GM23338 (cell line): ENCODE measurements around the gene PID1. TPM values are rescaled to one million over a fixed set of nuclear protein-coding genes. Genes with fewer than 3 reads are reported as not detected.

Experiments
- ATAC-seq: fragments of 200-7000 bp; cut with Tn5 transposase; 3 replicates; pipeline ENCODE4 v1.9.1; 2020
- DNase-seq: peaks from one replicate; pipeline ENCODE4 v3.0.0-alpha.2; 2015; ENCODE audit warnings: low spot score
- H2AFZ ChIP-seq: fragments of 200-600 bp; sonication (generic); 2 replicates; pipeline ENCODE4 v1.8.0; 2016; ENCODE audit warnings: antibody characterized with exemption, mild to moderate bottlenecking, moderate library complexity
- H3F3A ChIP-seq: fragments of 200-600 bp; sonication (generic); replicated peaks from 2 replicates; pipeline ENCODE4 v1.8.0; 2017; ENCODE audit warnings: antibody characterized with exemption, mixed run types, low read depth
- H3K27ac ChIP-seq: fragments of 200-600 bp; sonication (generic); 2 replicates; pipeline ENCODE4 v1.6.1; 2016; ENCODE audit warnings: low read depth
- H3K27me3 ChIP-seq: fragments of 200-600 bp; sonication (generic); 2 replicates; pipeline ENCODE4 v1.8.0; 2016; ENCODE audit warnings: mild to moderate bottlenecking, mixed run types, moderate library complexity; ENCODE audit not compliant: insufficient read depth
- H3K36me3 ChIP-seq: fragments of 200-600 bp; sonication (generic); 2 replicates; pipeline ENCODE4 v1.8.0; 2016; ENCODE audit warnings: mild to moderate bottlenecking; ENCODE audit not compliant: insufficient read depth
- H3K4me1 ChIP-seq: fragments of 200-600 bp; sonication (generic); 2 replicates; pipeline ENCODE4 v1.8.0; 2016; ENCODE audit warnings: mild to moderate bottlenecking, moderate library complexity; ENCODE audit not compliant: insufficient read depth
- H3K4me2 ChIP-seq: fragments of 200-600 bp; sonication (generic); 2 replicates; pipeline ENCODE4 v1.7.1; 2017; ENCODE audit warnings: mixed run types
- H3K4me3 ChIP-seq: fragments of 200-600 bp; sonication (generic); 2 replicates; pipeline ENCODE4 v1.6.1; 2016; ENCODE audit warnings: mixed run types
- H3K79me2 ChIP-seq: fragments of 200-600 bp; sonication (generic); replicated peaks from 2 replicates; pipeline ENCODE4 v1.8.0; 2017; ENCODE audit warnings: mild to moderate bottlenecking; ENCODE audit not compliant: insufficient read depth
- H3K9me2 ChIP-seq: fragments of 200-600 bp; sonication (generic); 2 replicates; pipeline ENCODE4 v1.8.0; 2017; ENCODE audit not compliant: insufficient read depth
- H4K20me1 ChIP-seq: fragments of 200-600 bp; sonication (generic); replicated peaks from 2 replicates; pipeline ENCODE4 v1.8.0; 2017; ENCODE audit warnings: mild to moderate bottlenecking; ENCODE audit not compliant: insufficient read depth
- H3K27ac Mint-ChIP-seq: 2 replicates; pipeline ENCODE4 v1.8.0; 2020; ENCODE audit warnings: inconsistent platforms, mild to moderate bottlenecking, moderate library complexity, mixed read lengths
- H3K27me3 Mint-ChIP-seq: 3 replicates; pipeline ENCODE4 v1.8.0; 2022; ENCODE audit warnings: low read depth, mild to moderate bottlenecking, moderate library complexity, mixed read lengths, inconsistent platforms; ENCODE audit not compliant: insufficient read depth, poor library complexity
- H3K36me3 Mint-ChIP-seq: 3 replicates; pipeline ENCODE4 v1.8.0; 2021; ENCODE audit warnings: low read depth, mild to moderate bottlenecking, inconsistent platforms, moderate library complexity, mixed read lengths
- H3K4me1 Mint-ChIP-seq: 3 replicates; pipeline ENCODE4 v1.8.0; 2020; ENCODE audit warnings: mild to moderate bottlenecking, inconsistent platforms, mixed read lengths
- H3K4me3 Mint-ChIP-seq: 3 replicates; pipeline ENCODE4 v1.8.0; 2021; ENCODE audit warnings: moderate library complexity, mild to moderate bottlenecking, inconsistent platforms, mixed read lengths
- H3K9me3 Mint-ChIP-seq: 3 replicates; pipeline ENCODE4 v1.8.0; 2020; ENCODE audit warnings: moderate library complexity, mild to moderate bottlenecking, inconsistent platforms, mixed read lengths
- CREB1 ChIP-seq: fragments of 250-450 bp; sonication (Bioruptor Pico); IDR thresholded peaks from 2 replicates; pipeline ENCODE4 v1.5.0; 2020; ENCODE audit warnings: low read depth, mild to moderate bottlenecking, moderate library complexity
- CTCF ChIP-seq, 2 experiments: fragments of 200-600 bp in 1 of 2; sonication (generic) in 1 of 2; conservative IDR thresholded peaks; 2 replicates each; pipeline versions ENCODE4 v1.5.1 to v1.6.1; 2016 to 2017; ENCODE audit warnings: antibody characterized with exemption in 2 of 2, low read depth in 2 of 2, mild to moderate bottlenecking in 2 of 2, moderate library complexity in 1 of 2
- ETS1 ChIP-seq: IDR thresholded peaks from 2 replicates; pipeline ENCODE4 v1.6.1; 2016; ENCODE audit warnings: antibody characterized with exemption
- EZH2 ChIP-seq: fragments of 200-600 bp; sonication (generic); IDR thresholded peaks from one replicate; pipeline ENCODE4 v1.8.0; 2017; ENCODE audit warnings: antibody characterized with exemption, mild to moderate bottlenecking, low read depth; ENCODE audit not compliant: unreplicated experiment
- JUNB ChIP-seq: IDR thresholded peaks from one replicate; pipeline ENCODE4 v1.6.1; 2016; ENCODE audit warnings: antibody characterized with exemption; ENCODE audit not compliant: unreplicated experiment
- POLR2AphosphoS5 ChIP-seq: IDR thresholded peaks from 2 replicates; pipeline ENCODE4 v1.6.1; 2016; ENCODE audit warnings: antibody characterized with exemption, low read depth
- REST ChIP-seq: IDR thresholded peaks from one replicate; pipeline ENCODE4 v1.6.1; 2018; ENCODE audit warnings: antibody characterized with exemption; ENCODE audit not compliant: unreplicated experiment
- ZNF114 ChIP-seq: fragments of 250-450 bp; sonication (Bioruptor Pico); IDR thresholded peaks from 2 replicates; pipeline ENCODE4 v1.5.0; 2020; ENCODE audit warnings: mild to moderate bottlenecking, moderate library complexity
- polyA plus RNA-seq: library from polyadenylated mRNA; unstranded; fragments of >200 nt; fragmentation: Nextera tagmentation; extraction: Ambion mirVana; gene quantifications from 2 replicates; pipeline ENCODE4 v1.2.1, GENCODE V29; 2016
- total RNA-seq: library from RNA; depleted of rRNA; stranded (reverse); fragments of >200 nt; shearing (Covaris generic); gene quantifications from 2 replicates; pipeline ENCODE4 v1.2.3, GENCODE V29; 2014

Gene PID1
- total and polyA plus RNA-seq, 2 experiments from 2014 or later = 1.7 to 2.4 TPM

GRCh38 chr2:229273723-229274338, 2.7 kb upstream of the PID1 start:
- H3K27ac Mint-ChIP-seq = no peak overlapping the region
- Histone ChIP-seq H2AFZ (no peak overlapping the region), H3K9me2 (no peaks in the 10 kb centered on the region)

GRCh38 chr2:229273006-229273722, 2.1 kb upstream of the PID1 start:
- Histone ChIP-seq H3K79me2 (no peaks in the 10 kb centered on the region), H3K4me3 (peak overlapping the region; percentile 22), H3K27me3 (peaks cover 24% of the 10 kb centered on the region), H3K27ac (no peak overlapping the region), H3K9me2 (no peaks in the 10 kb centered on the region), H3F3A (no peaks in the 10 kb centered on the region), H3K4me2 (peak overlapping the region; percentile 52), H3K4me1 (peaks cover 21% of the 10 kb centered on the region), H4K20me1 (no peaks in the 10 kb centered on the region), H2AFZ (no peak overlapping the region), H3K36me3 (no peaks in the 10 kb centered on the region)
- H3K27ac Mint-ChIP-seq = no peak overlapping the region
- DNase-seq = no peak
- H3K4me3 Mint-ChIP-seq = peak overlapping the region; percentile 4; the same call in 1 of the 3 replicates
- ATAC-seq = no peak
- no peaks in the 10 kb centered on the region for H3K9me3 Mint-ChIP-seq
- peaks cover 17% of the 10 kb centered on the region for H3K27me3 Mint-ChIP-seq
- H3K36me3 Mint-ChIP-seq = no peaks in the 10 kb centered on the region
- peaks cover 16% of the 10 kb centered on the region for H3K4me1 Mint-ChIP-seq
- TF ChIP-seq JUNB (no peak), REST (no peak), EZH2 (no peak), CREB1 (CRISPR knock-in tag) (no peak), ETS1 (no peak)

More at GRCh38 chr2:229273723-229274338, 2.7 kb upstream of the PID1 start:
- H3F3A ChIP-seq = no peaks in the 10 kb centered on the region
- H3K27me3 Mint-ChIP-seq = peaks cover 17% of the 10 kb centered on the region
- no peak overlapping the region for H3K4me3 Mint-ChIP-seq
- no peaks in the 10 kb centered on the region for H4K20me1 ChIP-seq
- no peak for TF ChIP-seq JUNB
- no peak for TF ChIP-seq CREB1 (CRISPR knock-in tag)
- TF ChIP-seq ETS1 = no peak
- TF ChIP-seq ZNF114 (CRISPR knock-in tag) = no peak
- TF ChIP-seq CTCF (conservative IDR thresholded peaks at IDR 0.05; ENCODE audit: low read depth in 2 of 2) = peak; percentile 75 to 93
- TF ChIP-seq POLR2AphosphoS5 = no peak
- H3K4me1 Mint-ChIP-seq = peaks cover 16% of the 10 kb centered on the region
- no peaks in the 10 kb centered on the region for H3K9me3 Mint-ChIP-seq
- no peaks in the 10 kb centered on the region for H3K79me2 ChIP-seq
- peak; percentile 92 for DNase-seq
- peak; percentile 77 for ATAC-seq
- no peaks in the 10 kb centered on the region for H3K36me3 Mint-ChIP-seq
- H3K4me2 ChIP-seq = peak overlapping the region; percentile 52
- no peak overlapping the region for H3K27ac ChIP-seq
- peak overlapping the region; percentile 22 for H3K4me3 ChIP-seq
- no peaks in the 10 kb centered on the region for H3K36me3 ChIP-seq
- peaks cover 21% of the 10 kb centered on the region for H3K4me1 ChIP-seq
- peaks cover 24% of the 10 kb centered on the region for H3K27me3 ChIP-seq
